Activated B cell treated with CpG ODN at 0.5 μM for 24 hours (primary cell): ENCODE results near the gene KRTAP4-11. TPM values are rescaled to one million over a fixed set of nuclear protein-coding genes. Genes with fewer than 3 reads are reported as not detected.
"Not testable (repeated sequence)": the region's sequence is repeated elsewhere in the genome, so short reads cannot be mapped to it uniquely, and the experiment has no call there.

Experiments used
- ATAC-seq: fragments of 200-7000 bp; cut with Tn5 transposase; one replicate; pipeline ENCODE4 v1.10.0; 2021; ENCODE audit warnings: low read depth, mild to moderate bottlenecking, moderate library complexity
- CTCF ChIA-PET: fragments of 350-600 bp; sonication (Branson Sonifier 250); formaldehyde crosslinking; loops from one replicate; lab custom pipeline; 2021; ENCODE audit warnings: antibody characterized with exemption; lab: Charles Lee
- POLR2A ChIA-PET: fragments of 350-600 bp; sonication (Branson Sonifier 250); formaldehyde crosslinking; loops from one replicate; lab custom pipeline; 2021; ENCODE audit warnings: antibody characterized with exemption; lab: Charles Lee
- DNase-seq: peaks from one replicate; pipeline ENCODE4 v3.0.0; 2022
- H3K27ac Mint-ChIP-seq: one replicate; pipeline ENCODE4 v1.8.0; 2020; ENCODE audit warnings: mixed read lengths
- H3K27me3 Mint-ChIP-seq: one replicate; pipeline ENCODE4 v1.8.0; 2021; ENCODE audit warnings: mixed read lengths
- H3K36me3 Mint-ChIP-seq: one replicate; pipeline ENCODE4 v1.8.0; 2021; ENCODE audit warnings: low read depth, mixed read lengths
- H3K4me1 Mint-ChIP-seq: one replicate; pipeline ENCODE4 v1.8.0; 2021; ENCODE audit warnings: mixed read lengths
- H3K4me3 Mint-ChIP-seq: one replicate; pipeline ENCODE4 v1.8.0; 2020; ENCODE audit warnings: mild to moderate bottlenecking, mixed read lengths
- H3K9me3 Mint-ChIP-seq: one replicate; pipeline ENCODE4 v1.8.0; 2020; ENCODE audit warnings: mixed read lengths
- CTCF ChIP-seq: fragments of 200-600 bp; IDR thresholded peaks from one replicate; pipeline ENCODE4 v1.8.0; 2022; ENCODE audit warnings: antibody characterized with exemption, mild to moderate bottlenecking
- intact Hi-C: fragments of 100-400 bp; cut with micrococcal nuclease; formaldehyde crosslinking; loops from one replicate; pipeline ENCODE4 v1.15.1; 2024
- total RNA-seq: library from RNA; stranded (reverse); gene quantifications from 2 replicates; pipeline ENCODE4 v1.2.3, GENCODE V29; 2022

KRTAP4-11 gene
- total RNA-seq, 1 donor from 2014 or later: not detected

GRCh38 chr17:41151525-41151924 lies 33.4 kb upstream of the KRTAP4-11 start:
- ChIA-PET POLR2A (no interaction called here), CTCF (no interaction called here)
- intact Hi-C loops: no loop called here
- Mint-ChIP-seq H3K36me3 (no peaks in the 10 kb centered on the region), H3K9me3 (no peaks in the 10 kb centered on the region), H3K4me1 (no peaks in the 10 kb centered on the region), H3K4me3 (no peak overlapping the region), H3K27ac (no peak overlapping the region), H3K27me3 (peaks cover 25% of the 10 kb centered on the region)
- ATAC-seq (no peak), DNase-seq (no peak)
- no peak for TF ChIP-seq CTCF

DNA sequence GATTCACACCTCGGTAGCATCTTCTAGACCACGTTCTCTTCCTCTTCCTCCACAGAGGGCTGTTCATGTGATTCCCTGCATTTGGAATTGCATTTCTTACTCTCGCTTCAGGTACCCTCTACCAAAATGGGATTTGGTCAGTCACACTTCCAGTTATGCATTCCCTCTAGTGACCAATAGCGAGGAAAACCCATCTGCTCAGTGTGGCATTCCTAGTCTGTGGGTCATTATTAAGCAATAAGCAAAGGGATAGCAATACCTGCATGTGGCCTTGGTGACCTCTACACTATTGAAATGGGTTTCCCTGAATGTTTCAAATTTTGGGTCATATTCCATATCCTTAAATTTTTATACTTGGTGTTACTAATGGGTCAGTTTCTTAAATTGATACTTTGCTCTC lies 31.9 kb upstream of the KRTAP4-11 start:
- CTCF ChIA-PET: no interaction called here
- Mint-ChIP-seq H3K9me3 (no peaks in the 10 kb centered on the region), H3K36me3 (no peaks in the 10 kb centered on the region), H3K27ac (no peak overlapping the region), H3K4me1 (no peaks in the 10 kb centered on the region), H3K4me3 (no peak overlapping the region), H3K27me3 (peaks cover 13% of the 10 kb centered on the region)
- POLR2A ChIA-PET: no interaction called here
- DNase-seq (no peak), ATAC-seq (no peak)
- intact Hi-C loops: no loop called here
- no peak for TF ChIP-seq CTCF

- no peaks in the 10 kb centered on the region for H3K4me1 Mint-ChIP-seq
- ATAC-seq (no peak), DNase-seq (no peak)
- no peak within 1 kb of the TSS for H3K4me3 Mint-ChIP-seq
- ChIA-PET POLR2A (no interaction called here), CTCF (no interaction called here)
- intact Hi-C loops: no loop called here
- TF ChIP-seq CTCF: no peak
- no peaks in the 10 kb centered on the region for H3K9me3 Mint-ChIP-seq
- H3K27ac Mint-ChIP-seq: no peak within 1 kb of the TSS
- H3K36me3 Mint-ChIP-seq: no peaks in the 10 kb centered on the region
- peaks cover 10% of the 10 kb centered on the region for H3K27me3 Mint-ChIP-seq
Observed at GRCh38 chr17:41149652-41149985, 31.4 kb upstream of the KRTAP4-11 start, which contains the start of gene KRTAP4-5. TSS of gene KRTAP4-5 (minus strand) at chr17:41149825. CDS start at chr17:41149767, 58 bp downstream.

- intact Hi-C loops, H3K9me3 Mint-ChIP-seq, H3K27ac Mint-ChIP-seq, H3K27me3 Mint-ChIP-seq, DNase-seq, CTCF ChIA-PET, H3K36me3 Mint-ChIP-seq, H3K4me3 Mint-ChIP-seq, H3K4me1 Mint-ChIP-seq, ATAC-seq, POLR2A ChIA-PET: not testable (repeated sequence)
Observed at GRCh38 chr17:41148971-41149651, 30.9 kb upstream of the KRTAP4-11 start.

DNA sequence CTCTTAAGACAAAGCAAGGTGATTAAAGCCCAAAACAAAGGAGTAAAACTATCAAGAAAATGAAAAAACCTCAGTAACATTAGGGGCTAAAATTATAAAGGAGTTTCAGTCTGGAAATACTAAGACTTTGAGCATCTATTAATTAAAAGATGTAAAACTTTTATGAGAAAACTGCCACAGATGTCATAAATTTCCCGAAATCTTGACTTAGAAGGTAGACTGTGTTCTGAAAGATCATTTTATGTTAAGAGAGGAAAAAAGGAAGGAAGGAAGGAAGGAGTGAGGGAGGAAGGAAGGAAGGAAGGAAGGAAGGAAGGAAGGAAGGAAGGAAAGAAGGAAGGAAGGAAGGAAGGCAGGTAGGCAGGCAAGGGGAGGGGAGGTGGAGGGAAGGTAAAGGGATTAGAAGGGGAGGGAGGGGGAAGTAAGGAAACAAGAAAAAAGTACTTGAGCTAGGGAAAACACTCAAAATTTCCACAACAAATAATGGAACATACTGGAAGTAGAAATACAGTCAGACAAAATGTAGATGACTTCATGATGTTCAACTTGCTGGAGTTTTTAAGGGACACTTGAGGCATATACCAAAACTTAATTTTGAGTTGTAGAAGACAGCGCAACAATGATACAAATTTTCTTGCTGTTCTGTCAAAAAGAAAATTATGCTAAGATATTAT lies 29.5 kb upstream of the KRTAP4-11 start:
- peaks cover 4% of the 10 kb centered on the region for H3K36me3 Mint-ChIP-seq
- ATAC-seq: no peak
- no peaks in the 10 kb centered on the region for H3K4me1 Mint-ChIP-seq
- no peak for TF ChIP-seq CTCF
- H3K27ac Mint-ChIP-seq: no peak overlapping the region
- H3K4me3 Mint-ChIP-seq: no peak overlapping the region
- POLR2A ChIA-PET: no interaction called here
- CTCF ChIA-PET: no interaction called here
- DNase-seq: no peak
- intact Hi-C loops: no loop called here
- peaks cover 1% of the 10 kb centered on the region for H3K27me3 Mint-ChIP-seq
- H3K9me3 Mint-ChIP-seq: peaks cover 13% of the 10 kb centered on the region
